HepG2 (cell line): ENCODE data around the gene FIZ1. TPM values are rescaled to one million over a fixed set of nuclear protein-coding genes. Genes with fewer than 3 reads are reported as not detected.

Experiments
- CENPT ChIP-seq: sonication (generic); formaldehyde crosslinking; IDR thresholded peaks from 2 replicates; pipeline ENCODE4 v1.8.0; 2022; ENCODE audit warnings: low read depth, mild to moderate bottlenecking, moderate library complexity, missing genetic modification reagents
- CREBL2 ChIP-seq: sonication (generic); formaldehyde crosslinking; IDR thresholded peaks from 2 replicates; pipeline ENCODE4 v1.8.1; 2023; ENCODE audit warnings: missing genetic modification reagents, mild to moderate bottlenecking, borderline replicate concordance
- DZIP1 ChIP-seq: sonication (generic); formaldehyde crosslinking; IDR thresholded peaks from 2 replicates; pipeline ENCODE4 v1.5.0; 2020; ENCODE audit warnings: mild to moderate bottlenecking, missing genetic modification reagents
- EED ChIP-seq: sonication (generic); formaldehyde crosslinking; IDR thresholded peaks from 2 replicates; pipeline ENCODE4 v1.5.0; 2020; ENCODE audit warnings: mild to moderate bottlenecking, missing genetic modification reagents
- ELF3 ChIP-seq: IDR thresholded peaks from 2 replicates; pipeline ENCODE4 v1.6.1; 2016; ENCODE audit warnings: missing genetic modification reagents, missing compliant biosample characterization
- KDM5B ChIP-seq: sonication (generic); formaldehyde crosslinking; IDR thresholded peaks from 2 replicates; pipeline ENCODE4 v1.4.0; 2020; ENCODE audit warnings: missing genetic modification reagents, mild to moderate bottlenecking, borderline replicate concordance
- MAFF ChIP-seq: IDR thresholded peaks from 2 replicates; pipeline ENCODE4 v1.6.1; 2011; ENCODE audit warnings: low read depth, low read length, improper control_type of control experiment
- MYNN ChIP-seq: sonication (generic); formaldehyde crosslinking; IDR thresholded peaks from 2 replicates; pipeline ENCODE4 v1.4.0; 2020; ENCODE audit warnings: mild to moderate bottlenecking, low read depth, missing genetic modification reagents
- REPIN1 ChIP-seq: sonication (generic); formaldehyde crosslinking; IDR thresholded peaks from 2 replicates; pipeline ENCODE4 v1.8.0; 2022; ENCODE audit warnings: missing genetic modification reagents, low read depth, mild to moderate bottlenecking, borderline replicate concordance
- SATB2 ChIP-seq: sonication (generic); formaldehyde crosslinking; IDR thresholded peaks from 2 replicates; pipeline ENCODE4 v1.5.0; 2020; ENCODE audit warnings: missing genetic modification reagents
- SMYD3 ChIP-seq: sonication (generic); formaldehyde crosslinking; IDR thresholded peaks from 2 replicates; pipeline ENCODE4 v1.8.1; 2023; ENCODE audit warnings: mild to moderate bottlenecking, missing genetic modification reagents
- SRY ChIP-seq: sonication (generic); formaldehyde crosslinking; IDR thresholded peaks from 2 replicates; pipeline ENCODE4 v1.8.0; 2022; ENCODE audit warnings: mild to moderate bottlenecking, missing genetic modification reagents
- TAF15 ChIP-seq: fragments of 200-400 bp; formaldehyde crosslinking; IDR thresholded peaks from one replicate; pipeline ENCODE4 v1.6.1; 2018; ENCODE audit warnings: mild to moderate bottlenecking, low read depth, low read length; ENCODE audit not compliant: poor library complexity, severe bottlenecking
- TBL1XR1 ChIP-seq: fragments of 150-350 bp; IDR thresholded peaks from 2 replicates; pipeline ENCODE4 v1.6.1; 2014; ENCODE audit warnings: borderline replicate concordance, low read length; ENCODE audit not compliant: partially characterized antibody
- ZBTB21 ChIP-seq: sonication (generic); formaldehyde crosslinking; IDR thresholded peaks from 2 replicates; pipeline ENCODE4 v1.4.0; 2020; ENCODE audit warnings: missing genetic modification reagents
- ZFP36 ChIP-seq: fragments of 150-350 bp; IDR thresholded peaks from 2 replicates; pipeline ENCODE4 v1.6.1; 2018; ENCODE audit warnings: borderline replicate concordance, low read length, low read depth; ENCODE audit not compliant: partially characterized antibody
- ZNF205 ChIP-seq: IDR thresholded peaks from 2 replicates; pipeline ENCODE4 v1.6.1; 2018; ENCODE audit warnings: missing biosample characterization, missing genetic modification reagents
- ZNF225 ChIP-seq: sonication (generic); formaldehyde crosslinking; IDR thresholded peaks from 2 replicates; pipeline ENCODE4 v1.4.0; 2020; ENCODE audit warnings: mild to moderate bottlenecking, missing genetic modification reagents
- ZNF333 ChIP-seq: sonication (generic); formaldehyde crosslinking; IDR thresholded peaks from 2 replicates; pipeline ENCODE4 v1.4.0; 2020; ENCODE audit warnings: mild to moderate bottlenecking, missing genetic modification reagents, borderline replicate concordance
- ZNF382 ChIP-seq: sonication (generic); formaldehyde crosslinking; IDR thresholded peaks from 2 replicates; pipeline ENCODE4 v1.5.0; 2020; ENCODE audit warnings: missing genetic modification reagents, mild to moderate bottlenecking, borderline replicate concordance
- ZNF484 ChIP-seq: sonication (generic); formaldehyde crosslinking; IDR thresholded peaks from 2 replicates; pipeline ENCODE4 v1.5.1; 2020; ENCODE audit warnings: mild to moderate bottlenecking, low read depth, missing genetic modification reagents, borderline replicate concordance
- ZNF558 ChIP-seq: sonication (generic); formaldehyde crosslinking; IDR thresholded peaks from 2 replicates; pipeline ENCODE4 v1.9.0; 2022; ENCODE audit warnings: mild to moderate bottlenecking, missing genetic modification reagents, borderline replicate concordance
- ZNF605 ChIP-seq: sonication (generic); formaldehyde crosslinking; IDR thresholded peaks from 2 replicates; pipeline ENCODE4 v1.8.0; 2022; ENCODE audit warnings: mild to moderate bottlenecking, missing genetic modification reagents
- ZNF839 ChIP-seq: sonication (generic); formaldehyde crosslinking; IDR thresholded peaks from 2 replicates; pipeline ENCODE4 v1.4.0; 2020; ENCODE audit warnings: missing genetic modification reagents, mild to moderate bottlenecking, borderline replicate concordance
- polyA plus RNA-seq, 8 experiments: library from polyadenylated mRNA; depleted of rRNA in 3 of 8; stranded (reverse) in 7 of 8; unstranded in 1 of 8; fragments of >200 nt; fragmentation: Illumina TruSeq in 4 of 8; extraction: Trizol in 4 of 8; gene quantifications; 2 replicates each; pipeline versions ENCODE4 v1.2.1 to v1.2.3, GENCODE V29; 2011 to 2016; ENCODE audit warnings: low read depth in 4 of 8, missing spikeins in 1 of 8, mixed read lengths in 1 of 8; ENCODE audit not compliant: insufficient read depth in 1 of 8
- total RNA-seq, 5 experiments: library from RNA; depleted of rRNA; stranded (reverse); fragments of >200 nt; fragmentation: Illumina TruSeq; extraction: Trizol; gene quantifications; 2 replicates each; pipeline ENCODE4 v1.2.3, GENCODE V29; 2016; ENCODE audit warnings: low read depth in 1 of 5
- TF ChIP-seq, protein P1 (sequence below): sonication (generic); formaldehyde crosslinking; conservative IDR thresholded peaks from 2 replicates; pipeline ENCODE4 v1.8.0; 2022; ENCODE audit warnings: mild to moderate bottlenecking, moderate library complexity, missing genetic modification reagents

The FIZ1 gene
- total and polyA plus RNA-seq, 2 of the 13 experiments (the other 11 are each of a cell fraction or from before 2014, with no cell fraction given), result 3.6 to 5.9 TPM

DNA sequence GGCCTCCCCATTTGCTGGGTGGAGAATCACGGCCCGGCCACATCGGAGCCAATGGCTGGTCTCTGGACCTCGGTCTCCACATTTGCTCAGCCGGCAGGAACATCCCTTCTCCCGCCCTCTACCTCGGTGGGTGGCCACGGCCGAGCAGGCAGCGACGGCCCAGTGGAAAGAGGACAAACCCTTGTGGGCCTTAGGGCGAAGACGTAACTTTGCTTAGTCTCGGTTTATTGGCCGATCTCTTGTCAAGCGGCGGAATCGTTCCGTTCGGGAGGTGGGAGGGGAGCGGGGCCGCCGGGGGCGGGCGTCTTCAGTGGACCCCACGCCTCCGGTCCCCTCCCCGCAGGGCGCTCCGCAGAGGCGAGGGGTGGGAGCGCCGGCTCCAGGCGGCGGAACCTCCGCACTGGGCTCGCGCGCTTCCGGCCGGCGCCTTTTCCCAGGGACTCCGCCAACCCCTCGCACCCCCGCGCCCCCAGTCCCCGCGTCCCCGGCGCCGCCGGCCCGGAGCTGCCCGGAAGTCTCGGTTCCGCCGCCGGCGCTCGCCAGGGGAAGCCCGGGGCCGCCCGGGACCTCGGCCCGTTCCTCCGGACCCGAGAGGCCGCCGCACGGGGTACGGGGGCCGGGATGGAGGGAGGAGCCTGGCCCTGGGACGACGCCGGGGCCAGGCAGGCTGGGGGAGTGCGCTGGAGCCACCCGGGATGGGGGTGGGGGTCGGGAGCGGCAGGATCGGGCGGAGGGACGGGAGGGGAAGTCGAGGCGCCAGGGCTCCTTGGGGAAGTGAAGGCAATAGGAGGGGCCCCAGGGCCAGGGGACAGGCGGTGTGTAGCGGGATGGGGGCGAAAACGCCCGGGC, 41.5 kb upstream of the FIZ1 start, which contains the start of gene ZNF580 (continued):
- TF ChIP-seq ZNF839 (CRISPR knock-in tag) (no peak), SMYD3 (CRISPR knock-in tag) (no peak), ZNF558 (CRISPR knock-in tag) (no peak), ZNF333 (CRISPR knock-in tag) (no peak), TAF15 (no peak), ZNF605 (CRISPR knock-in tag) (peak; percentile 34; the same call in 1 of the 2 replicates), ZNF484 (no peak), SRY (0 out of 2 replicates have a peak, but pooled peaks have one; percentile 51), KDM5B (no peak), ELF3 (CRISPR knock-in tag) (no peak), REPIN1 (CRISPR knock-in tag) (no peak), EED (CRISPR knock-in tag) (no peak), ZFP36 (no peak), ZNF382 (CRISPR knock-in tag) (no peak), CREBL2 (CRISPR knock-in tag) (no peak), ZNF205 (no peak), MAFF (no peak), ZNF225 (CRISPR knock-in tag) (no peak), CENPT (CRISPR knock-in tag) (no peak), ZBTB21 (CRISPR knock-in tag) (no peak), MYNN (CRISPR knock-in tag) (no peak), DZIP1 (CRISPR knock-in tag) (no peak), TBL1XR1 (no peak), SATB2 (CRISPR knock-in tag) (no peak)
- TF ChIP-seq, protein P1, sequence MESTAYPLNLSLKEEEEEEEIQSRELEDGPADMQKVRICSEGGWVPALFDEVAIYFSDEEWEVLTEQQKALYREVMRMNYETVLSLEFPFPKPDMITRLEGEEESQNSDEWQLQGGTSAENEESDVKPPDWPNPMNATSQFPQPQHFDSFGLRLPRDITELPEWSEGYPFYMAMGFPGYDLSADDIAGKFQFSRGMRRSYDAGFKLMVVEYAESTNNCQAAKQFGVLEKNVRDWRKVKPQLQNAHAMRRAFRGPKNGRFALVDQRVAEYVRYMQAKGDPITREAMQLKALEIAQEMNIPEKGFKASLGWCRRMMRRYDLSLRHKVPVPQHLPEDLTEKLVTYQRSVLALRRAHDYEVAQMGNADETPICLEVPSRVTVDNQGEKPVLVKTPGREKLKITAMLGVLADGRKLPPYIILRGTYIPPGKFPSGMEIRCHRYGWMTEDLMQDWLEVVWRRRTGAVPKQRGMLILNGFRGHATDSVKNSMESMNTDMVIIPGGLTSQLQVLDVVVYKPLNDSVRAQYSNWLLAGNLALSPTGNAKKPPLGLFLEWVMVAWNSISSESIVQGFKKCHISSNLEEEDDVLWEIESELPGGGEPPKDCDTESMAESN (CRISPR knock-in tag), result 0 out of 2 replicates have a peak, but pooled peaks have one; percentile 4
